ENCODE results near the gene SUPT3H. TPM values are rescaled to one million over a fixed set of nuclear protein-coding genes. Genes with fewer than 3 reads are reported as not detected.

SUPT3H gene
- total RNA-seq, 4 donors from 2014 or later, result 0.80 to 12.7 (median 3.0) TPM

DNA sequence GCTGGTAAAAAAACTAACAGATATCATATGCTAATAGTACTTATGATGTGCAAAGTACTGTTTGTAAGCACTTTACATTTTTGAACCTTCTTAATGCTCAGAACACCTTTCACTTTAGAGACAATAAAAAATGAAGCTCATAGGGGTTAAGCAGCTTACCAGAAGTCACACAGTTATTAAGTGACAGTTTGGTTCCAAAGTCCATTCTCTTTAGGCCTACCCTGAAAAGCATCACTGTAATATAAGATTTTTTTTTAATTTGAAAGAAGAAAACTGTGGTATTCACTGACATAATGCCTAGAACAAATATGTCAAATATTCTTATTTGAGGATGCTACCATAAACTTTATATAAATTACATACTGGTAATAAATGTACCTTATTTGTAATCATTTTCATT lies 177.2 kb downstream of the SUPT3H start:
- in situ Hi-C loops (cut with MboI; ENCODE audit: low pct_ligation_motif_present in 1 of 4, low pct_unique_long_range_greater_than_20kb in 1 of 4, low sequenced_read_pairs in 3 of 4) (no loop called here), intact Hi-C loops (cut with DNase I; ENCODE audit: low total_unique reads) (no loop called here)
- H3K36me3 ChIP-seq, result no peaks in the 10 kb centered on the region
- H3K4me1 ChIP-seq, result peaks cover 0 to 14% (median 2%) of the 10 kb centered on the region in 4 donors
- H3K27me3 ChIP-seq, result no peaks in the 10 kb centered on the region
- TF ChIP-seq EP300 (IDR thresholded peaks at IDR 0.05; ENCODE audit: low read depth), result no peak
- no peak for TF ChIP-seq POLR2A (IDR thresholded peaks at IDR 0.05)
- no peak for TF ChIP-seq POLR2AphosphoS5 (IDR thresholded peaks at IDR 0.05)
- TF ChIP-seq, protein P1, sequence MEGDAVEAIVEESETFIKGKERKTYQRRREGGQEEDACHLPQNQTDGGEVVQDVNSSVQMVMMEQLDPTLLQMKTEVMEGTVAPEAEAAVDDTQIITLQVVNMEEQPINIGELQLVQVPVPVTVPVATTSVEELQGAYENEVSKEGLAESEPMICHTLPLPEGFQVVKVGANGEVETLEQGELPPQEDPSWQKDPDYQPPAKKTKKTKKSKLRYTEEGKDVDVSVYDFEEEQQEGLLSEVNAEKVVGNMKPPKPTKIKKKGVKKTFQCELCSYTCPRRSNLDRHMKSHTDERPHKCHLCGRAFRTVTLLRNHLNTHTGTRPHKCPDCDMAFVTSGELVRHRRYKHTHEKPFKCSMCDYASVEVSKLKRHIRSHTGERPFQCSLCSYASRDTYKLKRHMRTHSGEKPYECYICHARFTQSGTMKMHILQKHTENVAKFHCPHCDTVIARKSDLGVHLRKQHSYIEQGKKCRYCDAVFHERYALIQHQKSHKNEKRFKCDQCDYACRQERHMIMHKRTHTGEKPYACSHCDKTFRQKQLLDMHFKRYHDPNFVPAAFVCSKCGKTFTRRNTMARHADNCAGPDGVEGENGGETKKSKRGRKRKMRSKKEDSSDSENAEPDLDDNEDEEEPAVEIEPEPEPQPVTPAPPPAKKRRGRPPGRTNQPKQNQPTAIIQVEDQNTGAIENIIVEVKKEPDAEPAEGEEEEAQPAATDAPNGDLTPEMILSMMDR (IDR thresholded peaks at IDR 0.05), result no peak
- H3K27ac ChIP-seq, result no peak overlapping the region
- no peaks in the 10 kb centered on the region for H3K9me3 ChIP-seq
- no peak for DNase-seq
- no peak overlapping the region for H3K4me3 ChIP-seq

DNA sequence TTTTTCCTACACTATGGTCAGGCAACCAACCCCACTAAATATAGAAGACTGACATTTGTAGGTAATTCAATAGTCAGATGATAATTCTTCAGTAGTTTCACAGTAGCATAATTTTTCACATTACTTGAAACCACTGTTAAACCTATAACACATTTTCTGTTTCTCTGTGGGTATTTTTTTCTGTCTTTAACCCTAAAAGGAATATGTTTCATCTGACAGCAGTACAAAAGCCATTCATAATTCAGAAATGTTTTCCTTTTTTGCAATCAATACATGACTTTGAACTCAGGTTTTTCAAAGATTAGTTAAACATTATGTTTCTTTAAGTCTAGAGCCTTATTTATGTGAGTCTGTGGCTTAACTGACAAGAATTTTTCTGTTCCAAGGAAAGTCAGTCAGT lies 178.2 kb downstream of the SUPT3H start:
- Histone ChIP-seq H3K4me1 (peaks cover 0 to 14% (median 2%) of the 10 kb centered on the region in 4 donors), H3K4me3 (no peak overlapping the region), H3K27ac (no peak overlapping the region), H3K27me3 (no peaks in the 10 kb centered on the region), H3K9me3 (no peaks in the 10 kb centered on the region), H3K36me3 (no peaks in the 10 kb centered on the region)
- TF ChIP-seq EP300 (IDR thresholded peaks at IDR 0.05; ENCODE audit: low read depth) (no peak), POLR2AphosphoS5 (IDR thresholded peaks at IDR 0.05) (no peak), POLR2A (IDR thresholded peaks at IDR 0.05) (no peak)
- TF ChIP-seq, protein P1 (IDR thresholded peaks at IDR 0.05), result no peak
- DNase-seq, result no peak
- in situ Hi-C loops (cut with MboI; ENCODE audit: low pct_ligation_motif_present in 1 of 4, low pct_unique_long_range_greater_than_20kb in 1 of 4, low sequenced_read_pairs in 3 of 4) (no loop called here), intact Hi-C loops (cut with DNase I; ENCODE audit: low total_unique reads) (no loop called here)

DNA sequence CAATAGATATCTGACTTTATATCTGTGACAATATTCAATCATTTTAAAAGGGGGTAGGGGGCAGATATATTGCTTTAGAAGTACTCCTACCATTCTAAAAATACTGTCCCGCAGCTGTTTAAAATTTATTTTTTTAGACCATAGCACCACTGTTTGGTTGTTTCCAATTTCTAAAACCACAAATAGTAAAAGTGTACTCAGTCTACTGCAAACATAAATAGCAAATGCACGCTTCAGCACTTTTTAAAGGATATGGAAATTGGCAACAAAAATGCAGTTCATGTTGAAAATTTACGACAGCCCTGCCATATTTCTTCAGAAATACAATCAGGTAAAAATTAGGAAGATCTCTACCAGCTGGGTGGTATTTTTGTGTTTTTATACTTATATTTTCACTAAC lies 181.6 kb downstream of the SUPT3H start:
- Histone ChIP-seq H3K27ac (no peak overlapping the region), H3K27me3 (no peaks in the 10 kb centered on the region), H3K4me1 (peaks cover 0 to 14% (median 2%) of the 10 kb centered on the region in 4 donors), H3K9me3 (no peaks in the 10 kb centered on the region), H3K4me3 (no peak overlapping the region), H3K36me3 (no peaks in the 10 kb centered on the region)
- TF ChIP-seq EP300 (IDR thresholded peaks at IDR 0.05; ENCODE audit: low read depth), result no peak
- TF ChIP-seq POLR2A (IDR thresholded peaks at IDR 0.05), result no peak
- no peak for TF ChIP-seq POLR2AphosphoS5 (IDR thresholded peaks at IDR 0.05)
- TF ChIP-seq, protein P1 (IDR thresholded peaks at IDR 0.05), result no peak
- intact Hi-C loops (cut with DNase I; ENCODE audit: low total_unique reads) (no loop called here), in situ Hi-C loops (cut with MboI; ENCODE audit: low pct_ligation_motif_present in 1 of 4, low pct_unique_long_range_greater_than_20kb in 1 of 4, low sequenced_read_pairs in 3 of 4) (no loop called here)
- no peak for DNase-seq
- 75 to 80% methylated on average over 3 of the region's 3 CpGs for WGBS, 2 donors (ENCODE audit: low coverage in 1 of 2)

DNA sequence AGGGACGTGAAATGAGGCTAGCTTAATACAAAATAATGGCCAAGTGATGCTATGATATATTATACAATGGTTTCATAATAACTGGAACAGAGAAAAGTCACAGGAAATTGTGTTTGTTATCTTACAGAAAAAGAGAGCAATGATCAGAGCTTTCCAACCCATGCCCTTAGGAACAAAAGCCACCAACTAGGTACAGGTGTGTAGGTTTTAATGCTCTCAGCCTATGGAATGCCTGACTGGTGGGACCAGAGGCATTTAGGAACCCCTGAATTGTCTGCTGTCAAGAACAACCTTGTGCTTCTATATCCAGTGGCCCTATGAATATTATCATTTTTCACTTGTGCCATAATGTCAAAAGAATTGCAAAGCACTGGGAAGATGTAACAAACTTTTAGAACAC lies 182.6 kb downstream of the SUPT3H start:
- no peaks in the 10 kb centered on the region for H3K27me3 ChIP-seq
- WGBS, 2 donors (ENCODE audit: low coverage in 1 of 2), result 86 to 94% methylated on average over 1 of the region's 1 CpG
- in situ Hi-C loops (cut with MboI; ENCODE audit: low pct_ligation_motif_present in 1 of 4, low pct_unique_long_range_greater_than_20kb in 1 of 4, low sequenced_read_pairs in 3 of 4), result no loop called here

More for the DNA sequence above, 182.6 kb downstream of the SUPT3H start:
- peaks cover 0 to 10% (median 0%) of the 10 kb centered on the region in 4 donors for H3K4me1 ChIP-seq
- H3K4me3 ChIP-seq, result no peak overlapping the region
- intact Hi-C loops (cut with DNase I; ENCODE audit: low total_unique reads), result no loop called here
- TF ChIP-seq EP300 (IDR thresholded peaks at IDR 0.05; ENCODE audit: low read depth), result no peak
- TF ChIP-seq POLR2AphosphoS5 (IDR thresholded peaks at IDR 0.05), result no peak
- TF ChIP-seq, protein P1 (IDR thresholded peaks at IDR 0.05), result no peak
- no peak for TF ChIP-seq POLR2A (IDR thresholded peaks at IDR 0.05)
- no peak overlapping the region for H3K27ac ChIP-seq
- no peaks in the 10 kb centered on the region for H3K36me3 ChIP-seq
- H3K9me3 ChIP-seq, result no peaks in the 10 kb centered on the region
- DNase-seq, result no peak

Data from transverse colon (tissue), 4 donors.